NCI-H82 (cell line): ENCODE data around the gene TESK2.

Experiments used
- DNase-seq: peaks from one replicate; lab custom pipeline; 2025; lab: John Stamatoyannopoulos, UW

Gene TESK2

DNA sequence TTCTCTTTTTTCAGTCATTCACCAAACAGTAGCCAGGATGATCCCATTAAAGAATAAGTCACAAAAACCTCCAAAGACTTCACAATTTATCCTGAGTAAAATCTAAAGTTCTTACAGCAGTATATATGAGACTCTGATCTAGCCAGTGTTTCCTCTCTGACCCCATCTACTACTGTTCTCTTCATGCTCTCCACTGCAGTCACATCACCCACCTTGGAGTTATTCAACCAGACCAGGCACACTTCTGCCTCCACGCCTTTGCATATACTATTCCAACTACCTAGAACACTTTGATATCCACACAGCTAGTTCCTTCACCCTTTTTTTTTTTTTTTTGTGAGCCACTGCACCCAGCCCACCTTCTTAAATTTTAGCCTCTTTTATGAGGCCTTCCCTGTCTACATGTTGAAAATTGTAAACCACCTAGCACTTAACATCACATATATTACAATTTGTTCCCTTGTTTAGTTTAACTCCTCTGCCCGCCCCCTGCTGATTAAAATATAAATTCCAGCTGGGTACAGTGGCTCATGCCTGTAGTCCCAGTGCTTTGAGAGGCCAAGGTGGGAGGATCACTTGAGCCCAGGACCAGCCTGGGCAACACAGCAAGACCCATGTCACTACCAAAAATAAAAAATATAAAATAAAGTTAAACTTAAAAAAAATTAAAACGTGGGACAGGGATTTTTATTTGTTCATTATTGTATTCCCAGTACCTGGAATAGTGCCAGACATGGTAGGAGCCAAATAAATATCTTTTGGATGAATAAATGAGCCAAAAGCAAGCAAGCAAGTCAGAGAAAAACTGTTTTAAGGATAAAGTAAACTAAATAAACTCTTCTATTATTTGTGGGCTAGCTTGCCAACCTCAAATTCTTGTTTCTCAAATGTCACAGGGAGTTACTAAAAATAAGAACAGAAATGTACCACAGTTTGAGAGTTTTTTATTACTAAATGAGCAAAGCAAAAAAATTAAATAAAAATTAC, 115.6 kb downstream of the TESK2 start:
- DNase-seq, result peak; percentile 11

DNA sequence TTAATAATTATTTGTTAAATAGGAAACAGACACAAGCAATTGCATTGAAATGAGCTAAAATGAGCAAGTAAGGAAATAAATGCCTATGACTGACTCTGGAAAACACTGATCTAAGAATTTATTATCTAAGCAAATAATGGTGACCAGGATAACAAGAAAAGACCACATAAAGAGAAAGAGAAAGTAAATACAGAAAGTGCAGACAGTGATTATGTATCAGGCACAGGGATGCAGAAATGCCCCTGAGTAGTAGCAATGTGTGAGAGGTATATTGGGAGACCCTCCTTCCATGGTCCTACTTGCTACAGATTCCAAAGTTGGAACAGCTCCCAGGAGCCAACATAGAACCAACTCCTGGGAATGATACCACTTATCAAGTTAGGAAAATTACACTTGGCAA, 117.4 kb downstream of the TESK2 start:
- no peak for DNase-seq

DNA sequence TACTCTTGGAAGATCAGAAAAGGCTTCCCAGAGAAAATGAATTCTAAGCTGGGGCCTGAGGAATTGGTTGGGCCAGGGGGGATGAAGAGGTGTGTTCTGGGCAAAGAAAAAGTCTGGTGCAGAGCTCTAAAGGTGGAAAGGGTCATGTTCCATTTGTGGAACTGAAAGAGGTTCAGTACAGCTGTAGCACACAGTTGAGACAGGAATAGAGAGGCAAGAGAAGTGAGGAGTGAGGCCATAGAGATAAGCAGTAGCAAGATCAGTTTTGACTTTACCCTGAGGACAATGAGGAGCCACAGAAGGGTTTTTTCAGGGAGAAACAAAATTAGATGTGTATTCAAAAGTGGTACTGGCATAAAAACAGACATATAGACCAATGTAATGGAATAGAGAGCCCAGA, 120.4 kb downstream of the TESK2 start:
- DNase-seq, result no peak

DNA sequence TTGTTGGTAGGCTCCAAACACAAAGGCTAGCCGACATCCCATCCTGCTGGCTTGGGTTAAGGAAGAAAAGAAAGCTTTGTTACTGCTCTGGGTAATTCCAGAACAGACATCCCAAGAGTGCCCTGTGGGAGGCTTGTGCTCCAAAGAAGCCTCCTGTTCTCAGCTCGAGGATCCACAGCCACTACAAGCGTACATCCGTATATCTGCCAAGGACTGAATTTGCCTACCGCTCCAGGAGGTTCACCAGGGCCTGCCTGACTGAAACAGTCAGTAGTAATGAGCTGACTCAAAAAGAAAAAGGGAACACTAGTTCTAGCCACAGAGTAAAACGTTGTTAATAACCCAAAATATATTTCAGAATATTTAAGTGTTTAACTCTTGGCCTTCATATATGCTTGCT, 125.9 kb downstream of the TESK2 start:
- DNase-seq, result no peak

DNA sequence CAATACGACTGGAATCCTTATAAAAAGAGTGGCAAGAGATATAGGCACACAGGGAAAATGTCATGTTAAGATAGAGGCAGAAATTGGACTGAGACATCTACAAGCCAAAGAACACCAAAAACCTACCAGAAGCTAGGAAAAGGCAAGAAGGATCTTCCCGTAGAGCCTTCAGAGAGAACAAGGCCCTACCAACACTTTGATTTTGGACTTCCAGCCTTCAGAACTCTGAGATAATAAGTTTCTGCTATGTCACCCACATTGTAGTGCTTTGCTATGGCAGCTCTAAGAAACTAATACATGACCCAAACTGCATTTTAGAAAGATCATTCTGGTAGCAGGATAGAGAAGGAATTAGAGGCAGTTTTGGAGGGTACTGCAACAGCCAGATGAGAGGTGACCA, 126.7 kb downstream of the TESK2 start:
- no peak for DNase-seq

DNA sequence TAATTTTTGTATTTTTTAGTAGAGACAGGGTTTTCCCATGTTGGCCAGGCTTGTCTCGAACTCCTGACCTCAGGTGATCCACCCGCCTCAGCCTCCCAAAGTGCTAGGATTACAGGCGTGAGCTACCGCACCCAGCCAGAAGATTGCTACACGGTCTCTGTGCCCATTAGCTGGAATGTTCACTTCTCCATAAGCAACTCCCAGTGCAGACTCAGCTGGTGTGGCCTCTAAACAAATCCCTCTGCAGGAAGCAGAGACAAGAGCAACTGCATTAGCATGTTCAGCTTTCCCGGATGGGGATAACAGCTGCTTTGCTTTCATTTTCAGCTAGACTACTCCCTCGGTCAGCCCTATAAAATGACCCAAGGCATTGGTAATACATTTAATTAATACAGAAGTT, 130.0 kb downstream of the TESK2 start:
- peak; percentile 29 for DNase-seq

DNA sequence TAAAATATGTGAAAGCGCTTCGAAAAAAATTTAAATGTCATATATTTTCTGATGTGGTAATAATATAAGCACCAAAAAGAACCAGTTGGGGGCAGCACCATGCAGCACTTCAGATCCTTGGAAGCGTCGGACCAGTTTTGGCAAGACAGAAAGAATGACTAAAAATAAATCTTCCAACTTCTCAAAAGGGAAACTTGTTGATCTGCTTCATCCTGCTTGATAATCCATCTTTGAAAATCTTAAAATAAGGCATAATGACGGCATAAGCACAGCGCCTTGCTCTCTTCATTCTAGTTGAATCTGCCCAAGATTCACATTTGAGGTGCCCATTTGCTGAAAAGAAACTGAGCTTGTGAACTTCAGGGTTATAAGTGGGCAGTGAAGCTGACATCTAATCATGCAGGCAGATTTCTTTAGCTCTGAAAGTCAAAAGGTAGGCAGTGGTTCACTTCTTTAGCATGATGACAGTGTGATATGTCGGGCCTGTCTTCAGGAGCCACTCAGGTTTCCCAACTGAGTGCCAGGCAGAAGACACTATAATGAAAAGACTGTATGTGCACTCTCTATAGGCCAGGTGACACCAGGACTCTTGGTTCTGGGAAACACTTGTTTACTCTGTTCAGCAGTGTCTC, 131.0 kb downstream of the TESK2 start:
- DNase-seq, result peak; percentile 59

DNA sequence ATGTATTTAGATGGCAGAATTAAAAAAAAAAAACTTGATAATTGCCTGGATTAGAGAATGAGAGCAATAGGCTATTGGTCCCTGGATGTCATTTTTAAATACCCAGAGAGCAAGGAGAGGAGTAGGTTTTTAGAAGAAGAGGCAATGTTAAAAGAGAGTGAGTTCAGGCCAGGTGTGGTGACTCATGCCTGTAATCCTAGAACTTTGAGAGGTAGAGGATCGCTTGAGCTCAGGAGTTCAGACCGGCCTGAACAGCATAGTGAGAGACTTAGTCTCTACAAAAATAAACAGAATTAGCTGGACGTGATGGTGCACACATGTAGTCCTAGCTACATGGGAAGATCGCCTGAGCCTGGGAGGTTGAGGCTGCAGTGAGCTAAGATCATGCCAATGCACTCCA, 134.8 kb downstream of the TESK2 start:
- no peak for DNase-seq

DNA sequence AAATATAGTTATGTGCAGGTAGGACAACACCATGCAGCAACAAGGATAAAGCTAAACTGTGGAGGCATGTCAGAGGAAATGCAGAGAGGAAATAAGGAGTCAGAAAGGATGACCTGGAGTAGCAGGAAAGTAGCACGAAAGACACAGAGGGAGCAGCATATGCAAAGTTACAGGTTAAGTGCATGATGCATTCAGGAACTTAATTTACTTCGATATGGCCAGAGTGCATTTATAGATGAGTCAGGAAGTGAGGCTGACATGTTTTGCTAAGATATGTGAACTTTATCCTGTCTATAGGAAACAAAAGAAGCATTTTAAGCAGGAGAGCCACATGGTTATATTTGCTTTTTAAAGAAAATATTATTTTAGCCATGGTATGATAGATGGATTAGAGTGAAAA, 135.3 kb downstream of the TESK2 start:
- DNase-seq, result no peak

DNA sequence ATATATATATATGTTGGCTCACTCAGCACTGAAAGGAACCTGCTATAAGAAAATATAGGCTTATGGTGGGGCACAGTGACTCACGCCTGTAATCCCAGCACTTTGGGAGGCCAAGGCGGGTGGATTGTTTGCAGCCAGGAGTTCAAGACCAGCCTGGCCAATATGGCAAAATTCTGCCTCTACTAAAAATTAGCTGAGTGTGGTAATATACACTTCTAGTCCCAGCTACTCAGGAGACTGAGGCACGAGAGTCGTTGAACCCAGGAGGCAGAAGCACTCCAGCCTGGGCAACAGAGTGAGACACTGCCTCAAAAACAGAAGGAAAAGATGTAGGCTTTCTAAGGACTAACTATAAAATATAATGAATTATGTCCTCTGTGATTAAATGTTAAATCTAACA, 136.1 kb downstream of the TESK2 start:
- DNase-seq, result no peak

DNA sequence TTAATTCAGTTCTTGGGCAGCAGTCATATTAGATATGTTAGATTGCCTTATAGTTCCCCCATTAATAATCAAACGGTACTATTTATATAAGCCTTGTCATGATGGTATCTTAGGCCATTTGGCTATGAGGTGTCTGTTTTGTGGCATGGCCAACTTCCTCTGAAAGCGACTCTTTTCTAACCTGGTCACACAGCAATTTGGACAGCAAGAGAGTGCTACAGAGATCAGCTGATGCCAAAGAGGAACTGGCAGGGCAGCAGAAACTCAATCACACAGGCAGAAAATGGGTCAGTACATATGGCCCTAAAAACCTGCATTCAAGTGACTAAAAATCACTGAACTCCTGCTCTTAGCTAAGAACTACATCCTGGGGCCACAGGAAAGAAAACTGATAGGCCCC, 137.3 kb downstream of the TESK2 start:
- DNase-seq, result no peak

DNA sequence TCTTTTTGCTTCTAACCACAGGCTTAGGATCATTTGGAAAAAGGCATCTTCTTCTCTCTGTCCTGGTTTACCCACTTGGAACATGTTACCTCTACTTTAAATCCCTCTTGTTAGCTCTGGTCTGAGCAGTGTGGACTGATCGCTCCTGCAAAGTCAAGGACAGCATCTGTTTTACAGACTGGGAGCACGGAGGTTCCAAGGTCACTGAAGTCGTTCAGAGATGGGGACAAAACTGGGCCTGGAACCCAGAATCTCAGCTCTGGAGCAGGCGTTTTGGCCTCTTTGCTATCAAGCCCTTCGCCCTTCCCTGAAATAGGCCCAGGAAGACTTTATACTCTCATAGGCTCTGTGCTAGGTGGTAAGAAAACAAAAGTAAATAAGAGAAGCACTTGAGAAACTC, 139.5 kb downstream of the TESK2 start:
- no peak for DNase-seq

DNA sequence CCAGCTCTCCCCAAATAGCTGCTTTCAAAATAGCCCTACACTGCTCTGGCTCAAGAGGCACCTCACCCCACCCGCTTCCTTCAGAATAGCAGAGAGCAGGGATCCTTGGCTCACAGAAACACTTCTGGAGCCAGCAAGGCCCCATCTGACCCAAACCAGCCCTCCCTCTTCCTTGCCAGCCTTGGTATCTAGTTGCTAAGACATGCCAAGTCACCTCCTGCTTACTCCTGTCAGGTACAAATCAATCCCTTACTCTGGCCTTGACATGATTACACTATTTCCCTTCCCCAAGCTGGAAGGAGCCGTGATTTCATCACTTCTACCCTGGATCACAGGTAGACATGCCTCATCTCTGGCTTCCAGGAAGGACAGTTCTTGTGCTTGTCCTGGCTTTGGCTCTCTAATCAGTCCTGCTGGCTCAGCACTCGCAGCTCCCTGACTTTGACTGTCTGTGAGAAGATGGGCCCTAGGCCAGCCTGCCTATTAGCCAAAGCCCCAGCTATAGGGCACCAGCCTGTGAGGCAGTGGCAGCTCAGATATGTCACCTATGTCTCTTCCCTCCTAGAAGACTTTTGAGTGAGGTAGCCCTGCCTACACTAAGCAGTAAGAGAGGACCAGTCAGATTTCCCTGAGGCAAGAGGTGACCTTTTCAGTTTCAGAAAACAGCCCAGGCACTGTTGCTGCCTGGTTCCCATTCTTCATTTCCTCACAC, 141.8 kb downstream of the TESK2 start:
- no peak for DNase-seq

DNA sequence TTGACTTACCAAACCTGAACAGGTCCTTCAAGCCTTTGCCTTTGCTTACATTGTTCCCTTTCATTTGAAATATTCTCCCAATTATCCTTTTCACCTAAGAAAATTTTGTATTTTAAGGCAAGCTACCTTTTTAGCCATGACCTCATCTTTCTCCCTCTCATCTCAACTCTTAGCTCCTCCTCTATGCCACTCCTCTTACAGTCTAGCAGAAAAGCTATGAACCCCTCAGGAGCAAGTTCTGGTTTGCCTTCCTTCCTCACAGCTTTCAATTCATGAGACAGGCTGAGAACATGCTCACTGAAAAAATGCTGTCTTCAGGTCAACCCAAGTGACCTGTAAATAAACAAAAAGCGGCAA, 142.4 kb downstream of the TESK2 start:
- no peak for DNase-seq

DNA sequence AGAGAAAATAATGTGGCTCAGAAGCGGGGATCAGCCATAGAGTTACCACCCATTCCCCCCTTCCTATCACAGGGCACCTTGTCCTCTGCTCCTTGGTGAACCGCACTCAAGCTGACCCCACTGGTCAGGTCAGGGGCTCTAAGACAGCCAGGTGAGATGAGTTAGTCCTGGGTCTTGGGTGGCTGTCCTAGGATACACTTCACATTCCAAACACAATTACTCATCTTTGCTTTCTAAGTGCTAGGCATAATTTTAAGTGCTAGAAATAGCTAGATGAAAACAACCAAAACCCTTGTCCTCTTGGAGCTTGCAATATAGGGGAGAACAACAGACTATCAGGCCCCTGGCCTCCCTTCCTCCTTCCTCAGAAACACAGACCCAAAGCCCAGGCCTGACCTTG, 142.9 kb downstream of the TESK2 start:
- DNase-seq, result no peak

DNA sequence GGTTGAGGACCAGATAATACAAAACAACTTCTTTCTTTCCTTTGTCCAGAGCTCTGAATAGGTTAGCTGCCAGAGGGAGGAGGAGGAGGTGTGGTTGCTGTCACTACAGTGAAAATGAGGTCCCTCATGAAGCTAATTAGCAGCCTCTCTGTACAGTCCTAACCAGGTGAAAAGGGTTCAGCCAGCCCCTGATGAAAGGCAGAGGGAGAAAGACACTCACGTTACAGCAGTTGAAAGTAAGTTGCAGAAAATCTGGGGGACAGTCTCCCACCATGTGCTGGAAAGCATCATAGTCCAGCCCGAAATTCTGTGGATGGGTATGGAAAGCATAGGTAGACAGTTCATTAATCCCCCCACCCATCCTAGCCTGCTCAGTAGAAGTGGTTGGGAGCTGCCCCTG, 144.5 kb downstream of the TESK2 start:
- DNase-seq, result no peak

DNA sequence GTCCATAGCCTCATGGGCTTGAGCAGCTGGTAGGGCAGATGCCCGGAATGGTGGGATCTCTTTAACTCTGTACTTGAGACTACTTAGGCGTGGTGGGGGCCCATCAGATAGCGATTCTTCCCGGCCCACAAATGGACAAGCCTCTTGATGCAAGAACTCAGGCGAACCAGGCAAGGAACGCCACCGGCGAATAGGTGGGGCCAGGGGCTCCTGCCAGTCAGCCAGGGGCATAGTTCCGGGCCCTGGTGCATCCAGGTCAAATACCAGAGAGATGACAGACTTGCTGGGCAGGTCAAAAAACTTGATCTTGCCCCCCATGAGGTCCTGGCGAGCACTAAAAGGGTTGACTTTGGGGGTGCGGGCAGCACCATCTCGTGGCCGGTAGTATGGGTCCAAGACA, 145.9 kb downstream of the TESK2 start:
- DNase-seq, result no peak

DNA sequence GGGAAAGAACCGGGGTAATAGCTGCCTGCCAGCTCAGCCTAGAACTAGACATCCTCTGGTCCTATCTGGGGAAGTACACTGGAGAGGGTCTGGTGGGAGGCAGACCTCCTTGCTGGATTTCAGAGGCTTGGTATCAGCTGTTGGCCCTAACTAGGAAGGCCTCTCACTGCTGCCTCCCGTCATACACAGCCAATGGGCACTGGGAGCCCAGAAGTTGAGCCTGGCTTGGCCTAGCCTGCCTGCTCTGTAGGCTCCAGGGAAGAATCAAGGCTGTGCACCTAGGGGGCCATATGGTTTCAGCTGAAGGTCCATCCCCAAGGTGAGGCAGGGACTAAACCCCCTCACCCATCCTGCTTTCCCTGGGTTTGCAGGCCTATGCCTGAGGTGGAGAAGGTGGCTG, 146.5 kb downstream of the TESK2 start:
- no peak for DNase-seq

DNA sequence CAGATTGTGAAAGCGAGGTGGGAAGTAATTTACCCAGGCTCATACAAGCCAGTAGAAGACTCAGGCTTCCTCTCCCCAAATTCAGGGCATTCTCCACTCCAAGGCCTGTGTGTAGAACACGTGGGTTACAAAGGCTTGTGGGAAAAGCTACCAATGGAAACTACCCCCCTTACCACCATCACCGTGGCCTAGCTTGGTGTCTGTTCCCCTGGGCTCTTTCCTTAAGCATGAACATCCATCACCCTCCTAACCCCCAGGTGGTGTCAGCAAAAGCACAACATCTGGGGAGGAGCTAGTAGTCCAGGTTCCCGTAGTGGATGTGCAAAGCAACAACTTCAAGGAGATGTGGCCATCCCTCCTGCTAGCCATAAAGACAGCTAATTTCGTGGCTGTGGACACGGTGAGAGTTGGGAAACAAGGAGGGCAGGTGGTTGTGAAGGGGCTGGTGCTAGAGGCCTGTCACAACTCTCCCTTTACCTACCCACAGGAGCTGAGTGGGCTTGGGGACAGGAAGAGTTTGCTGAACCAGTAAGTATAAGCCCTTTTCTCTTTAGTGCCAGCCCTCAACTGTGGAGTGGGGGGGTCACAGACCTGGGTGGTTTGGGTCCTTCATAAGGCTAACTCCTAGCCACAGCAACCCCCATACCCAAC, 150.0 kb downstream of the TESK2 start:
- DNase-seq, result peak; percentile 68

DNA sequence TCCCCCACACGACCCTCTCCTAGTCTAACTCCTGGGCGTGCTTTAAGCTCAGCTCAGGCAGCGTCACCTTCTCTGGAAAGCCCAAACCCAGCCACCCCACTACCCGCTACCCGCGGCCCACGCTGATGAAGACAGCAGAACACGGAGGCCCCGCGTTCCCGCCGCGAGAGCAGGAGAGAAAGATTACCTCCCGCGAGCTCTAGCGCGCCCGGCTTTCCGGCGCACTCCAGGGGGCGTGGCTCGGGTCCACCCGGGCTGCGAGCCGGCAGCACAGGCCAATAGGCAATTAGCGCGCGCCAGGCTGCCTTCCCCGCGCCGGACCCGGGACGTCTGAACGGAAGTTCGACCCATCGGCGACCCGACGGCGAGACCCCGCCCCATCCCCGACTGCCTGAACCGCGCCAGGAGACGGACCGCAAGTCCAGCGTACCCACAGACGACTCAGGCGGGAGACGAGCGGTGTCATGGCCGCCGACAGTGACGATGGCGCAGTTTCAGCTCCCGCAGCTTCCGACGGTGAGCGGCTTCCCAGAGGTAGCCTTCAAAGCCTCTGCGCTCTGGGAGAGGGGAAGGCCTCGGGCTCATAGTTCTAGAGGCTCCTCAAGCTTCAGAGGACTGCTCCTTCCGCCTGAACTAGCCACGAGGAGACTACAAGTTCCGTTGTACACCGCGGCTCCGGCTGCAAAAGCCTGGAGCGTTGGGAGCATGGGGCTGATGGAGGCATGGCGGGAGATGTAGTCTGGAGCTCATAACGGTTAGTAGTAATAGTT, 151.0 kb downstream of the TESK2 start, which contains the start of the genes MUTYH and TOE1:
TSS of gene MUTYH (minus strand) at position 652 of the 770 bp plus-strand sequence. CDS start 5,935 bp downstream, outside the sequence.
TSS of gene TOE1 (plus strand) at position 382 of the 770 bp plus-strand sequence. CDS start at position 465, 83 bp downstream.
- DNase-seq, result peak; percentile 97

DNA sequence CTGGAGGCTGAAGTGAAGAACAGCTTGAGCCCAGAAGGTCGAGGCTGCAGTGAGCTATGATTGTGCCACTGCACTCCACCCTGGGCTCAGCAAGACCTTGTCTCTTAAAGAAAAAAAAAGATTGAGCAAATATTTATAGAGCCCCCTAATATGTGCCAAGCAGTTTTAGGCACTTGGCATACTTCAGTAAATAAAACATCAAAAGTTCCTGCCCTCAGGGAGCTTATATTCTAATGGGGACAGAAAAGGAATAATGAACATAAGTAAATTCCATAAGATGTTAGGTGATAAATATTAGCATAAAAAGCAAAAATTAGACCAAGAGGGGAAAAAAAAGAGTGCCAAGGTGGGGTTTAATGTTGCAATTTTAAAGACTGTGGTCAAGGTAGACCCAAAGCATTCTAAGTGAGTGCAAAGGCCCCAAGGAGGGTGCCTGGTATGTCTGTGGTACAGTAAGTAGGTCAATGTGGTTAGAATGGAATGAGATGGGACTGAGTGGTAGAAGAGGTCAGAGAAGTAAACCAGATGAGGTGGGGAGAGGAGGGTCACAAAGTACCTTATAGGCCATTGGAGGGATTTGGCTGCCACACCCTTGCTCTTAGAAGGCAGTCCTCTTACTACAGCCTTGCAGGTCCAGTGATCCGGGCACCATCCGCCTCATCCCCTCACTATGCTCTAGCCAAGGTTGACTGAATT, 153.2 kb downstream of the TESK2 start:
- DNase-seq, result peak; percentile 31
